DND-41 (cell line): ENCODE data around the gene GTPBP6.

Experiments used
- CTCF ChIP-seq: IDR thresholded peaks from 2 replicates; pipeline ENCODE4 v1.5.1; 2012; ENCODE audit warnings: borderline replicate concordance, low read length, moderate library complexity, mild to moderate bottlenecking; ENCODE audit not compliant: poor library complexity, severe bottlenecking; ENCODE audit errors: extremely low read depth
- EZH2 ChIP-seq: IDR thresholded peaks from 3 replicates; pipeline ENCODE4 v1.6.1; 2012; ENCODE audit warnings: borderline replicate concordance, low read depth, mild to moderate bottlenecking, moderate library complexity, low read length, inconsistent platforms; ENCODE audit not compliant: severe bottlenecking

GRCh38 chrX:261167-261918 is 57.3 kb downstream of the GTPBP6 start:
- no peak for TF ChIP-seq CTCF
- no peak for TF ChIP-seq EZH2
